ENCODE results near the gene ZNF587.
"Not testable (repeated sequence)": the region's sequence is repeated elsewhere in the genome, so short reads cannot be mapped to it uniquely, and the experiment has no call there.

Gene ZNF587

GRCh38 chr19:57823608-57824007 lies 26.1 kb upstream of the ZNF587 start:
- not testable (repeated sequence) for DNase-seq

GRCh38 chr19:57825511-57825910 lies 24.1 kb upstream of the ZNF587 start:
- no peak for DNase-seq

- DNase-seq, result no peak
Measured at GRCh38 chr19:57829316-57829715, 20.3 kb upstream of the ZNF587 start.

GRCh38 chr19:57830071-57830602 lies 19.5 kb upstream of the ZNF587 start, which contains the start of gene ZNF587B:
ZNF587B (plus strand) TSS chr19:57830299; CDS start chr19:57830529, 230 bp downstream.
- DNase-seq, result no peak

- DNase-seq, result not testable (repeated sequence)
Measured at GRCh38 chr19:57836991-57837390, 12.7 kb upstream of the ZNF587 start.

GRCh38 chr19:57838622-57839191 lies 11.0 kb upstream of the ZNF587 start:
- not testable (repeated sequence) for DNase-seq

GRCh38 chr19:57841122-57841763 lies 8.4 kb upstream of the ZNF587 start:
- DNase-seq, result no peak

GRCh38 chr19:57847164-57847563 lies 2.5 kb upstream of the ZNF587 start:
- DNase-seq, result not testable (repeated sequence)

GRCh38 chr19:57849162-57849665 lies 445 bp upstream of the ZNF587 start:
- DNase-seq, result not testable (repeated sequence)

GRCh38 chr19:57850553-57851017 lies 926 bp downstream of the ZNF587 start:
- DNase-seq, result no peak

- DNase-seq, result not testable (repeated sequence)
Measured at GRCh38 chr19:57851812-57852603, 2.3 kb downstream of the ZNF587 start.

- not testable (repeated sequence) for DNase-seq
Measured at GRCh38 chr19:57854117-57854516, 4.5 kb downstream of the ZNF587 start.

- DNase-seq, result not testable (repeated sequence)
Measured at GRCh38 chr19:57862351-57862750, 12.7 kb downstream of the ZNF587 start.

GRCh38 chr19:57867868-57868492 lies 18.3 kb downstream of the ZNF587 start:
- no peak for DNase-seq

GRCh38 chr19:57869655-57870054 lies 20.0 kb downstream of the ZNF587 start:
- not testable (repeated sequence) for DNase-seq

GRCh38 chr19:57870225-57870624 lies 20.6 kb downstream of the ZNF587 start:
- DNase-seq, result no peak

GRCh38 chr19:57872450-57872849 lies 22.8 kb downstream of the ZNF587 start:
- DNase-seq, result no peak

GRCh38 chr19:57873883-57874799 lies 24.5 kb downstream of the ZNF587 start:
- DNase-seq, result not testable (repeated sequence)

- no peak for DNase-seq
Measured at GRCh38 chr19:57886046-57886445, 36.4 kb downstream of the ZNF587 start.

- no peak for DNase-seq
Measured at GRCh38 chr19:57887195-57887941, 37.7 kb downstream of the ZNF587 start.

- no peak for DNase-seq
Measured at GRCh38 chr19:57888107-57888559, 38.5 kb downstream of the ZNF587 start.
